ENCODE data around the gene RANBP1.

RANBP1 gene

DNA sequence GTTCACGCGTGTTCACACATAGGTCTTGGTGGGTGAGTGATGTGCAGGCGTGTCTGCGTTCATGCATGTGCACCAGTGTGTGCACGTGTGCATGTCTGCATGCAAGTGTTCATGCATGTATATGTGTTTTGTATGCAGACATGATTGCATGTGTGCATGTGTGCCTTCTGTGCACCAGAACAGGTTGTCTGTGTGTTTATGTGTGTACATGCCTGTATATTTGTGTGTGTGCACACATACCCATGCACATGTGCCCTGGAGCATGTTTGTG lies 20.6 kb downstream of the RANBP1 start:
- no peak for DNase-seq (ENCODE audit: low read depth in 3 of 3)

DNA sequence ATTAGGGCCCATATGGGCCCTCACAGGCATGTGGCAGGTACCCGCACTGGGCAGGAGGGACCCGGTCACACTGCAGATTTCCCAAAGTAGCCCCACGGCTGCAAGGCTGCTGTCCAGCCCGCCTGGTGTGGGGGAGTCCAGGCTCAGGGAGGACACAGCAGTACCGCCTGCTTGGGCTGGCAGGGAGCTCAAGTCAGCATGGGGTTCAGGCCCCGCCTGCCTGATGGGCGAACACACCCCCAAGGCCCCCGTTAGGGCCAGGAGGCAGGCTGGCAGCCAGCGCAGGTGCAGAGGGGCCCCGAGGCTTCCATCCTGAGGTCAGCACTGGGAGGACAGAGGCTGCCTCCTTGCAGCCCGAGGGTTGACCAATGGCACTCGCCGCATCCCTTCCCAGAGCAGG lies 21.2 kb downstream of the RANBP1 start:
- DNase-seq (ENCODE audit: low read depth in 3 of 3), result no peak

DNA sequence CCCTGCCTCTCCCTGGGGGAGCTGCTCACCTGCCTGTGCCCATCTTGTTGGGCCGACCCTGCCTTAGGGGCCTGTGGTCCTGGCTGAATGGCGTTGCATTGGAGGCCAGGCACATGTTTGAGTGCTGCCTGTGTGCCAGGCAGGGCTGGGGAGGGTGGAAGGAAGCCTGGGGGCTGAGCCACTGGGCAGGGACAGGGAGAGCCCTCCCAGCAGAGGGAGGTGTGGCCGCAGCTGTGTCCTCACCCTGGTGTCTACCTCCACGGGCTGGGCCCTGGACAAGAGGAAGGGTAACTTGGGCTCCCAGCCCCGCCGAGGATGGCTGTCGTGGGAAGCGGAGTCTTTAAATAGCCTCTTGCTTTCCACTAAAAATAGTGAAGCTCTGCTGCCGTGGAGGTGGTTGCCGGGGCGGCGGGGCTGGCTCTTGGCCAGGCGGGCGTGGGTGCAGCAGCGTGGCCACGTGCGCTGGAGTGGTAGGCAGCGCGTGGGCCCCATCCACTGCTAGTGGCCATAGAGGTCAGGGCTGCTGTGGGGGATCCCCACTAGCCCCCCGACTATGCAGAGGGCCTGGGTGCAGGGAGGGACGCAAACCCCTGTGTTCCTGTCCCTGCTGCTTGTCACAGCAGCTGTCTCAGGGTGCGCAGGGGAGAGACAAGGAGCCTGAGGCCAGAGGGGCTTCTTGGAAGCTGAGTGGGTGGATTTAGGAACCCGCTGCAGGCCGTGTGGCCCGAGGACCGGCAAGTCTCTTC lies 21.9 kb downstream of the RANBP1 start:
- no peak for DNase-seq (ENCODE audit: low read depth in 3 of 3)

DNA sequence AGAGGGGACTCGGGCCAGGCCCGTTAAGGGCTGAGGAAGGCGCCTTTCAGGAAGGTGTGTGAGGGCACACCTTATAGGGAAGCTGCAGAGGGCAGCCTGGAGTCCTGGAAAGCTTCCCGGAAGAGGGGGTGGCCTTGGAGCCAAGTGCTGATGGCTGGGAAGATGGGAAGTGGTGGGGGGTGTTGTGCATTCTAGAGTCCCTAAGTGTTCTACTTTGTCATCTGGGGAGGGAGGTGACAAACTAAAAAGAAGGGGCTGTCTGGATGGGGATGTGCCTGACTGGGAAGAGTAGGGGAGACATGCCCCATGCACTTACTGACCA lies 22.5 kb downstream of the RANBP1 start:
- DNase-seq (ENCODE audit: low read depth in 3 of 3), result no peak

DNA sequence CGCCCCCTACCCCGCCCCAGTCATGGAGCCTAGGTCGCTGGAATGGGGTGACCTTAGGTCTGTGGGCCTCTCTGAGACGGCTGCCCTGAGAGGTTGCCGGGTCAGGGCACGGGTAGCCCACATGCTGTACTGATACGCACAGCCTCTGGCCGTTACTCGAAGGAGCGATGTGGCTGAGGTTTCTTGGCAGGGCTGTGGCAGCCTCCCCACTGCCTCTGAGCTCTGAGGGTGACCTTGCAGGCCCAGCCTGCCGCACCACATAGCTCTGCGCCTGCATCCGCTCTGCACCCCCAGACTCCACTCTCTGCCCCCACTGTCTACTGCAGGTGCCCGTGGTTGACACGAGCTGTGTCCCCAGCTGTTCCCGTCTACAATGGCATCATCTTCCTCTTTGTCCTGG lies 23.0 kb downstream of the RANBP1 start:
- DNase-seq (ENCODE audit: low read depth in 3 of 3), result no peak

DNA sequence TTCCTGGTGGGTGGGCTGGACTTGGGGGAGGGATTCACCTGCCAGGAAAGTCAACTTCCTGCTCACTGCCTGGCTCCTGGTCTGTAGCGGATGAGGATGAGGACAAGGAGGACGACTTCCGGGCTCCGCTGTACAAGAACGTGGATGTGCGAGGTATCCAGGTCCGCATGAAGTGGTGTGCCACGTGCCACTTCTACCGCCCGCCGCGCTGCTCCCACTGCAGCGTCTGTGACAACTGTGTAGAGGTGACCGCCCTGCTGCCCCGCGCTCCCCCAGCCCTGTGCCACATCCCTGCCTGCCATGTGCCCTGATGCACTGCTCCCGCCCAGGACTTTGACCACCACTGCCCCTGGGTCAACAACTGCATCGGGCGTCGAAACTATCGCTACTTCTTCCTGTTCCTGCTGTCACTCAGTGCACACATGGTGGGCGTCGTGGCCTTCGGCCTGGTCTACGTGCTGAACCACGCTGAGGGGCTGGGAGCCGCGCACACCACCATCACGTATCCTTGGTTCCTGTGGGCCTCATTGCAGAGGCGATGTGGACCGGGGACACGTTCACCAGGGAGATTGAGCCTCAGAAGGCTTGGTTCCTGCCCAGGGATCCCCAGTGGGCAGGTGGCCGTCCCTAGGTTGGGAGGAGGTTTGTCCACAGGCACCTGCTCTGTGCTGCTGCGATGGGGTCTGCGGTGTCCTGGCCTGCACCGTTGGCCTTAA lies 23.6 kb downstream of the RANBP1 start:
- DNase-seq (ENCODE audit: low read depth in 3 of 3), result no peak

DNA sequence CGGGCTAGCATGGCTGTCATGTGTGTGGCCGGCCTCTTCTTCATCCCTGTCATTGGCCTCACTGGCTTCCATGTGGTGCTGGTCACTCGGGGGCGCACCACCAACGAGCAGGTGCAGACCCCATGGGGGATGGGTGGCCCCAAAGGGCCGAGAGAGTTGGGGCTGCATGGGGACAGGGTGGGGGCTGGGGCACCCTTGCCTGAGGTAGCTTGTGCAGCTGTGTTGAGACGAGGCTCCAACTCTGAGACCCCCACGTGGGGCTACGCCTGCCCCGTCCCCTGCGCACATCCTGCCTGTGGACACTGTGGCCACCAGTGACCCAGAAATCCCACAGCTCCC lies 24.2 kb downstream of the RANBP1 start:
- no peak for DNase-seq (ENCODE audit: low read depth in 3 of 3)

DNA sequence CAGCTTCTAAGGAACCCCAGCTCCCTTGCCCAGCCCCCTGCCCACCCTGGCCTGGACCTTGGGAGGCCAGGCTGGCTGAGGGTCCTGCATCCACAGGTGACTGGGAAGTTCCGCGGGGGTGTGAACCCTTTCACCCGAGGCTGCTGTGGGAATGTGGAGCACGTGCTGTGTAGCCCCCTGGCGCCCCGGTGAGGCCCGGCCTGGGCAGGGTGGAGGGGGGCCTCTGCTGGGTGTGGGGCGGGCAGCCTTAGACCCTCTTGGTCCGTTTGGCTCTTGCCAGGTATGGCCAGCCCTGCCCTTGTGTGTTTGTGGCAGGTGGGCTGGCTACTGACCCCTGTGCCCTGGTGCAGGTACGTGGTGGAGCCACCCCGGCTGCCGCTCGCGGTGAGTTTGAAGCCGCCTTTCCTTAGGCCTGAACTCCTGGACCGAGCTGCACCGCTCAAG lies 24.6 kb downstream of the RANBP1 start:
- no peak for DNase-seq (ENCODE audit: low read depth in 3 of 3)

DNA sequence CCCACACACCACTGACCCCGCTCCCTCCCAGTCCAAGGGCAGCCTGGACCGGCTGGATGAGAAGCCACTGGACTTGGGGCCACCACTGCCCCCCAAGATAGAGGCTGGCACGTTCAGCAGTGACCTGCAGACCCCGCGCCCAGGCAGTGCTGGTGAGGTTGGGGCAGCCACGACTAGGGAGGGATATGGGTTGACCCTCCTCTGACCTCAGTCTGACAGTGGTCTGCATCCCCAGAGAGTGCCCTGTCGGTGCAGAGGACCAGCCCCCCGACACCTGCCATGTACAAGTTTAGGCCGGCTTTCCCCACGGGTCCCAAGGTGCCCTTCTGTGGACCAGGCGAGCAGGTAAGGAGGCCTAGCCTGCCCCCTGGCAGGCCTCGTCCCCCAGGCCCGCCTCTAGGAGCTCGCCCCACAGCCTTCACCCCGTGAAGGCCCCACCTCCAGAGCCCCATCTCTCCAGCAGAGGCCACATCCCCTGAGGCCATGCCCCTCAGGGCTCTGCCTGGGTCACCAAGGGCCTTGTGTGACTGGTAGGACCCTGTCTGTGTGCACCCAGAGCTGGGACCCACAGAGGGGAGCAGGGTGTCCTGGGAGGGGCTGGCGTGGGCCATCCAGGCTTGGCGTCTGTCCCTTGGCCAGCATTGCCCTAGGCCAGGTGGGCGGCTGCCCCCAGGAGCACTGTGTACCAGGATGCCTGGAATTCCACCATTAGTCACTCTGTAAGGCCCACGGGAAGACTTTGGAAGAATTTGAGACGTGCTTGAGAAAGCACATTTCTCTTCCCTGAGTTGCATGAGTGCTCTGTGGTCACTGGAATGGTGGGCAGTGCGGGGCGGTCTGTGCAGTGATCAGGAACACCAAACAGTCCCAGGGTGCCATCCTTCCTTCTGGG lies 25.5 kb downstream of the RANBP1 start:
- DNase-seq (ENCODE audit: low read depth in 3 of 3), result no peak

DNA sequence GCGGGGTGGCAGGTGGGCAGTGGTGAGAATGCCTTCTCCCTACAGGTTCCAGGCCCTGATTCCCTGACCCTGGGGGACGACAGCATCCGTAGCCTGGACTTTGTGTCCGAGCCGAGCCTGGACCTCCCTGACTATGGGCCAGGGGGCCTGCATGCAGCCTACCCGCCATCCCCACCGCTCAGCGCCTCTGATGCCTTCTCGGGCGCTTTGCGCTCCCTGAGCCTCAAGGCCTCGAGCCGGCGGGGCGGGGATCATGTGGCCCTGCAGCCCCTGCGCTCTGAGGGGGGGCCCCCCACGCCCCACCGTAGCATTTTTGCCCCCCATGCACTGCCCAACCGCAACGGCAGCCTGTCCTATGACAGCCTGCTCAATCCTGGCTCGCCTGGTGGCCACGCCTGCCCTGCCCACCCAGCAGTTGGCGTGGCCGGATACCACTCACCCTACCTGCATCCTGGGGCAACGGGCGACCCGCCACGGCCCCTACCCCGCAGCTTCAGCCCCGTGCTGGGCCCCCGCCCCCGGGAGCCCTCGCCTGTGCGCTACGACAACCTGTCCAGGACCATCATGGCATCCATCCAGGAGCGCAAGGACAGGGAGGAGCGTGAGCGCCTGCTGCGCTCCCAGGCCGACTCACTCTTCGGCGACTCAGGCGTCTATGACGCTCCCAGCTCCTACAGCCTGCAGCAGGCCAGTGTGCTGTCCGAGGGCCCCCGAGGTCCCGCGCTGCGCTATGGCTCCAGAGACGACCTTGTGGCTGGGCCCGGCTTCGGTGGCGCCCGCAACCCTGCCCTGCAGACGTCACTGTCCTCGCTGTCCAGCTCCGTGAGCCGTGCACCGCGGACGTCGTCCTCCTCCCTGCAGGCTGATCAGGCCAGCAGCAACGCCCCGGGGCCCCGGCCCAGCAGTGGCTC lies 27.1 kb downstream of the RANBP1 start:
- DNase-seq (ENCODE audit: low read depth in 3 of 3), result no peak

DNA sequence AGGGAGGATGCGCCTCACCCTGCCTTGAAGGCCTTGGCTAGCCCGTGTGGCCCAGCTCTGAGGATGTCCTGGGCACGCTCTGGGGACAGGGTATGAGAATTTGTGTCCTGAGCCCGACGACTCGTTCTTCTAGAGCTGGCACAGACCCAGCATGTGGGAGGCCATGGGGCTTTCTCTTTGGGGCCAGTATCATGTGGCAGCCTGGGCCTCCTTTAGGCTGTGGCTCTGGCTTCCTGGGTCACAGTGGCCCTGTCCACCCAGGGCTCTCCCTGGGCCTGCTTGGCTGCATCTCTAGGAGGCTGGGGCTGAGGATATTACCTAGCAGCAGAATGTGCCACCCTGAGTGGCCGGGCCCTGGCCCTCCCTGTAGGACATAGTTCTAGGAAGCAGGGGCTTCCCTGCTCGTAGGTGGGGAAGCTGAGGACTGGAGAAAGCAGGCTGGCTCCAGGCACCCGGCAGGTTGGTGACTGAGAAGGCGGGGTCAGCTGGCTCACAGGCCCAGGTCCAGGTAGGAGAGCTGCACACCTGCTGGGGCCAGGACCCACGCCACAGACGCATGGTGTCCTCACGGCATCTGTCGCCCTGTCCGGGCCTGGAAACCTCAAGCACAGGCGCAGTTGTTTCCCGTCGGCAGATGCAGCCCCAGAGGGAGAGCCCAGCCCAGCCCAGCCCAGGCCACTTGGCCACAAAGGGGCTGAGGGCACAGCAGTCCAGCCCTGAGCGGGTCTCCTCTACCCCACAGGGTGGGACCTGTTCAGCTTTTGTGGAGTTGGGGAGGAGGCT lies 28.2 kb downstream of the RANBP1 start:
- no peak for DNase-seq (ENCODE audit: low read depth in 3 of 3)

DNA sequence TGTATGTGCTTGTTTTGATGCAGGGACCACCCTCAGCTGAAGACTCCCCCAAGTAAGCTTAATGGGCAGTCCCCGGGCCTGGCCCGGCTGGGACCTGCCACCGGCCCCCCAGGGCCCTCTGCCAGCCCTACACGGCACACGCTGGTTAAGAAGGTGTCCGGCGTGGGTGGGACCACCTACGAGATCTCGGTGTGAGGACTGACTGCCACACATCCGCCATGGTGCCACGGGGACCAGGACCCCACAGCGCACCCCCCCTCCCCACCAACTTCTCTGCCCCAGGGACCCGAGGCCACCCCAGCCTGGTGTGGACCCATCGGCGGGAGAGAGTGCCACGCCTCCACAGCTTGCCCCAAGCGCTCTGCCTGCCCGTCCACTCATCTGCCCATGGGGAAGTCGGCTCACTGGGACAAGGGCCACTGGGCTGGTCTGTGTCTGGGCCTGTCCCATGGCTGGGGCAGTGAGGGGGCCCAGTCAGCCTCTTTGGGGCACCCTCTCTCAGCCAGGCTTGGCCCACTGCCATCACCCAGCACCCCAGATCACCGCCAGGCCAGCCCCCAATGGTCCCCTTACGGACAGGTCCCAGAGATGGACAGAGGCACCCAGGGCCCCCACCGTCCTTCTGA lies 29.4 kb downstream of the RANBP1 start:
- no peak for DNase-seq (ENCODE audit: low read depth in 3 of 3)

DNA sequence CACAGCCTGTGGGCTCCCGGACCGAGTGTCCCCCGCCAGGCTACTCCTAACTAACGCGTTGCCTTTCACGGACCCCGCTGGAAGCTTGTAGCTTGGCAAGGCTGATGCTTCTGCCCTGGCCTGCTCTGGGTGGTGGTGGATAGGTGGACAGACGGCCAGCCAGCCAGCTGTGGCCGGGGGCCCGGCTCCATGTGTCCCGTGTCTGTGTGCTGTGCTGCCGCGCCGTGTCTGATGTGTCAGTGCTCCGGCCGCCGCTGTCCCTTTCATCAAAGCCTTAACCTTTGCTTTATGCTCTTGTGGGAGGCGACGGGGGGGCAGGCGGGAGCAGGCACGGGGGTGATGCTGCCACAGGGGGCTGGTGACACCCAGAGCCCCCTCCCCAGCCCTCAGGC lies 29.9 kb downstream of the RANBP1 start:
- DNase-seq (ENCODE audit: low read depth in 3 of 3), result no peak

DNA sequence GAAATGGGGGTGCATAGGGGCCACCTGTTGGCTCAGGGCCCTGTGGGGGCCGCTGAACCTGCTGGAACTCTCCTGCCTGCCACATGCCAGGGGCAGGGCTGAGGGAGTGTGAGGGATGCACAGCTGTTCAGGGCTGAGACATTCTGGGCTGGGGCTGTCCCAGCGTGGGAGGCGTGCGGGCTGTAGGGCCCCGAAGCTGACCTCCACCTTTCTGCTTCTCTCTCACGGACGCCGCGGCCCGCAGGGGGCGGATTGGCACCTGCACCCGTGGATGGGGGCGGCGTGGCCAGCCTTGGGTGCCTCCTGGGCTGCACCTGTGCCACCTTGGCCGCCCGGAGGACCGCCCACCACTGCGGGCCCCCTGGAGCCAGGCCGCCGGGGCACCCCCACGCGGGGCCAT lies 30.9 kb downstream of the RANBP1 start:
- no peak for DNase-seq (ENCODE audit: low read depth in 3 of 3)

DNA sequence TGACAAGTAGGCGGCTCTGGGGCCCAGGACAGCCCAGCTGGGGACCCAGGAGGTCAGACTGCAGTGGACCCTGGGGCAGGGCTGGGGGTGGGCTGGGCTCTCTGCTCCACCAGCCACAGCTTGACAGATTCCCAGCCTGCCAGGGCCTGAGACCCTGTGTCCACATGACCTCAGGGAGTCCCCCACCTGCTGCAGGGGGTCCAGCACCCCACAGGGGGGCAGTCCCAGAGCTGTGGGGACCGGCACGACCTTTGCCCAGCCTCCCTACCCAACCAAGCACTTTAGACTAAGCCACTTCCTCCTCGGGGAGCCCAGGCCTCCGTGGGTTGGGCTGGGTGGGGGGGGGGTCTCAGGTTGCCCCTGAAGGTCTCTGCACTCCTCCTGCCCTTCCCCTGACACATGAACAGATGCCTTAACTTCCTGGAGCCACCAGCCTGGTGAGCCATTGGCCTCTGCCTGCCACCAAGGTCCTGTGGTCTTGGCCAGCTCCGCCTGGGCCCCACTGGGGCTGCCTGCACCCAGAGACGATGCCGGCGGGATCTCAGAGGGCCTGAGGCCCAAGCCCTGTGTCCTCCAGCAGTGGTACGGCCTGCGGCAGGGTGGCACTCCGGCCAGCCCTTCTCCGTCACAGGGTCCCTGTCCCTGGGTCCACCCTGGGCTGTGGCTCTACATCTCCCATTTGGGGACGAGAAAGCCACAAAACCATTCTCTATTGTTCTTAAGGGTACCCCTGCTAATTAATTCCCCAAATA lies 31.5 kb downstream of the RANBP1 start:
- no peak for DNase-seq (ENCODE audit: low read depth in 3 of 3)

DNA sequence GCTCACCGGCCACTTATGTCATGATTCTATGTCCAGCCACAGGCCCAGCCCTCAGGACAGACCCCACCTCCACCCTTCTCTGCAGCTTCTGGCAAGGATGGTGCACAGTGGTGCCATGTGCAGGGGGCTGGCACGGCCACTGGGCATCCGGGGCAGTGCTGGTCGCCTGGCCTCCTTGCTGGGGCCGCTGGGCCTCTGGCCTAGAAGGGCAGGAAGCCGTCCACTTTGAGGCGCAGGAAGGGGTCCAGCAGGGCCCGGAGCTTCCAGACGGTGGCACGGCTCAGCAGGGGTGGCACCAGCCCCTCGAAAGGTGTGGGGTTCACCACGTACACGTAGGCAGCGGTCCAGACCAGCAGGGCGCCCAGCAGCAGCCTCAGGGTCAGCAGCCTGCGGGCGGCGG lies 32.5 kb downstream of the RANBP1 start:
- no peak for DNase-seq (ENCODE audit: low read depth in 3 of 3)

DNA sequence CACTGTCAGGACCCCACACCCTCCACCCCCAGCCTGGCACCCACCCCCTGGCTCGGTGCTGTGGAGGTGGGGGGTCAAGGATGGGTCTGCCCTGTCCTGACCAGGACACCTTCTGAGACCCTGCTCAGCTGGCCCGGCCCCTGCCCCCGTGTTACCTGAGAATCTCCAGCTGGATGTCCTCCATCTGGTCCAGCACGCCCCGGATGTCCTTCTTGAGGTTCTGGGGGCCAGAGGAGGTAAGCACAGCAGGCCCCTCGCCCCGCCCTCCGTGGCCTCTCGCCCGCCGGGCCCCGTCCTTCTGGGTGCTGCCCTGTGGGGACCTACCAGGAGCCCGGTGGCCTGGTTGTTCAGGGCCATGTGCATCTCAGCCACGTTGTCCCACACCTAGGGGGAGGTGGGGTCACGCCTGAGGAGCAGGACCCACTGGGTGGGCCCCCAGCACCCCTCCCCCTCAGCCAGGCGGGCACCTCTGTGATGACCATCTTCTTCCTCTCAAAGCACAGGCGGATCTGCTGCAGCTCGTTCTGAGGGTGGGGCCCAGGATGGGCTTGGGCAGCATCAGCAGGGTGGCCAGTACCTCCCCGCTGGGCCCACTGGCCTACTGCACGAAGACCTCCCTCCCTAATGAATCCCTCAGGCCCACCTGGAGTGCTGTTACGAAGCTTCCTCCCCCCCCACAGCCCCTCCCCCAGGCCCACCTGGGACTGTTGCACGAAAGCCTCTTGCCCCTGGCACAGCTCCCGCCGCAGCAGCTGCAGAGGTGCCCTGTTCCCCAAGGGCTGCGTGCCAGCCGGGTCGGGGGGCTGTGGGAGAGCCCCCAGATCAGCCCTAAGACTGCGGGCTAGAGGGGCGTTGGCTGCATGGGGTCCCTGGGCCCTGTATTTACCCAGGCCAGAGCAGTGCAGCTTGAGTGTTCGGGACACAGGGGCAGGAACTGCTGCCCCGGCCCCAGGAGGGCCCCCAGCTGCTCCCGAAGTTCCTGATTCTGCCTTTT lies 33.6 kb downstream of the RANBP1 start:
- DNase-seq (ENCODE audit: low read depth in 3 of 3), result no peak

DNA sequence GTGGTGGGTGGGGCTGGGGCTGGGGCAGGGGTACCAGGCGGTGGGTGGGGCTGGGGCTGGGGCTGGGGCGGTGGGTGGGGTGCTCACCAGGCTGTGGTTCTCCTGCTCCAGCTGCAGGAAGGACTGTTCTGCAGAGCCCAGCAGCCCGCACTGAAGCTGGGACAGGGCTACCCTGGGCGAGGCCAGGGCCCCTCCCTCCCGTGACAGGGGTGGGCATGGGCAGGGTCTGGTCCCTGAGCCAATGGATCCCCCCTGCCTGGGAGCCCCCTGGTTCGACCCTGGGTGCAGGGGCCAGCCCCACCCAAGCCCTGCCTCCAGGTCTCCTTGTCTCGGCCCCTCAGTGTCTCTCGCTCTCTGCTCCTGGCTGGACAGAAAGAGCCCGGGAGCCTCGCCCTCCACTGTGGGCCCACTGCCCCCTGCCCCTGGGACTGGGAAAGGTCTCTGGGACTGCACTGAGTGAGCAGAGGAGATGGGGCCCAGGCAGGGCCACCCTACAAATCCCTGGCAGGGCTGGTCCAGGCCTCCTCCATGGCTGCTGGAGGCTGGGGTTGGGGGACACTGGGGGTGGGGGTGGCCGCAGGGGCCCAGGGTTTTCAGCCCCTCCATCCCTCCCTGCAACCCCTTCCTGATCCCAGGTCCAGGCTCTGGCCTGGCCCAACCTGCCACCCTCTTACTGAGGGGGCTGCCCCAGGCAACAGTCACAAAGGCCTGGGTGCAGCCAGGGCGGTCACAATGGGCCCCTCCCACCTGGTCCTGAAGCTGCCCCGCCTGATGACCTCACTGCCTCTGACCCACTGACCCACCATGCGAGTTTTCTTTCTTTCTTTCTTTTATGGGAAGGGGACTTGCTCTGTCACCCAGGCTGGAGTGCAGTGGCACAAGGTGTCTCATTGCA lies 34.7 kb downstream of the RANBP1 start, which contains the start of gene CCDC188:
CCDC188 (minus strand) TSS at position 675 of the 895 bp plus-strand sequence; CDS start at position 606, 69 bp downstream.
- DNase-seq (ENCODE audit: low read depth in 3 of 3), result no peak

Measured in stimulated activated CD4-positive, alpha-beta T cell treated with anti-CD3 and anti-CD28 coated beads, TNF-alpha, amount 100 ng/mL, for 48 hours (primary cell).